ENCODE measurements around the gene PRDM16.

PRDM16 gene

GRCh38 chr1:3132660-3133059, 63.7 kb downstream of the PRDM16 start:
- H3K4me3 ChIP-seq (ENCODE audit: low read depth, low read length), result no peak overlapping the region
- no peak for TF ChIP-seq CTCF (IDR thresholded peaks at IDR 0.05; ENCODE audit: borderline replicate concordance, insufficient read depth, low read depth, low read length)

- TF ChIP-seq CTCF (IDR thresholded peaks at IDR 0.05; ENCODE audit: borderline replicate concordance, insufficient read depth, low read depth, low read length), result no peak
- H3K4me3 ChIP-seq (ENCODE audit: low read depth, low read length), result no peak overlapping the region
Observed at GRCh38 chr1:3133686-3134085, 64.7 kb downstream of the PRDM16 start.

- no peak overlapping the region for H3K4me3 ChIP-seq (ENCODE audit: low read depth, low read length)
- no peak for TF ChIP-seq CTCF (IDR thresholded peaks at IDR 0.05; ENCODE audit: borderline replicate concordance, insufficient read depth, low read depth, low read length)
Observed at GRCh38 chr1:3134381-3135072, 65.5 kb downstream of the PRDM16 start.

- no peak for TF ChIP-seq CTCF (IDR thresholded peaks at IDR 0.05; ENCODE audit: borderline replicate concordance, insufficient read depth, low read depth, low read length)
- no peak overlapping the region for H3K4me3 ChIP-seq (ENCODE audit: low read depth, low read length)
Observed at GRCh38 chr1:3135073-3135702, 66.2 kb downstream of the PRDM16 start.

GRCh38 chr1:3135744-3136455, 66.9 kb downstream of the PRDM16 start:
- no peak overlapping the region for H3K4me3 ChIP-seq (ENCODE audit: low read depth, low read length)
- no peak for TF ChIP-seq CTCF (IDR thresholded peaks at IDR 0.05; ENCODE audit: borderline replicate concordance, insufficient read depth, low read depth, low read length)

GRCh38 chr1:3136532-3136931, 67.5 kb downstream of the PRDM16 start:
- no peak for TF ChIP-seq CTCF (IDR thresholded peaks at IDR 0.05; ENCODE audit: borderline replicate concordance, insufficient read depth, low read depth, low read length)
- H3K4me3 ChIP-seq (ENCODE audit: low read depth, low read length), result no peak overlapping the region

Data from GM12875 (cell line).